ENCODE results near the gene C18orf63. TPM values are rescaled to one million over a fixed set of nuclear protein-coding genes. Genes with fewer than 3 reads are reported as not detected.

The C18orf63 gene
- total RNA-seq, 1 experiment from 2014 or later = not detected

DNA sequence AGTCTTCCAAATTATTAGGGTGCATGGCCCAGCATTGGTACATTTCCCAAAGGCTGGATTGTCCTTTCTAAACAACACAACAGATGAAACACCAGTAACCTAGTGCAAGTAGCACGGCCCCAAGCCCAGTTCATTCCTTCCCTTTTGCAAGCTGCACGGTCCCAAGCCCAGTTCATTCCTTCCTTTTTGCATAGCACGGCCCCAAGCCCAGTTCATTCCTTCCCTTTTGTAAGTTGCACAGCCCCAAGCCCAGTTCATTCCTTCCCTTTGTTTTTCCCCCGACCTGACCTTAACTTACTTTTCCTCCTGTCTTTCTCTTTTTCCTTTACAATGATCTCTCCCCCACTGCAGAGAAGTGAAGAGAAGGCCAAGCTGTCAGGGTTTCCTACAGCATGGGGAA is 60.9 kb downstream of the C18orf63 start:
- TF ChIP-seq, protein P1, sequence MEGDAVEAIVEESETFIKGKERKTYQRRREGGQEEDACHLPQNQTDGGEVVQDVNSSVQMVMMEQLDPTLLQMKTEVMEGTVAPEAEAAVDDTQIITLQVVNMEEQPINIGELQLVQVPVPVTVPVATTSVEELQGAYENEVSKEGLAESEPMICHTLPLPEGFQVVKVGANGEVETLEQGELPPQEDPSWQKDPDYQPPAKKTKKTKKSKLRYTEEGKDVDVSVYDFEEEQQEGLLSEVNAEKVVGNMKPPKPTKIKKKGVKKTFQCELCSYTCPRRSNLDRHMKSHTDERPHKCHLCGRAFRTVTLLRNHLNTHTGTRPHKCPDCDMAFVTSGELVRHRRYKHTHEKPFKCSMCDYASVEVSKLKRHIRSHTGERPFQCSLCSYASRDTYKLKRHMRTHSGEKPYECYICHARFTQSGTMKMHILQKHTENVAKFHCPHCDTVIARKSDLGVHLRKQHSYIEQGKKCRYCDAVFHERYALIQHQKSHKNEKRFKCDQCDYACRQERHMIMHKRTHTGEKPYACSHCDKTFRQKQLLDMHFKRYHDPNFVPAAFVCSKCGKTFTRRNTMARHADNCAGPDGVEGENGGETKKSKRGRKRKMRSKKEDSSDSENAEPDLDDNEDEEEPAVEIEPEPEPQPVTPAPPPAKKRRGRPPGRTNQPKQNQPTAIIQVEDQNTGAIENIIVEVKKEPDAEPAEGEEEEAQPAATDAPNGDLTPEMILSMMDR (IDR thresholded peaks at IDR 0.05; ENCODE audit: unreplicated experiment) = no peak
- Mint-ChIP-seq H3K4me1 (ENCODE audit: low read depth, unreplicated experiment) (peaks cover 7% of the 10 kb centered on the region), H3K4me3 (ENCODE audit: low read depth, unreplicated experiment) (no peak overlapping the region), H3K27ac (ENCODE audit: unreplicated experiment) (no peak overlapping the region), H3K9me3 (ENCODE audit: low read depth, unreplicated experiment) (no peaks in the 10 kb centered on the region), H3K27me3 (ENCODE audit: unreplicated experiment) (peaks cover 28% of the 10 kb centered on the region), H3K36me3 (ENCODE audit: insufficient read depth, unreplicated experiment) (no peaks in the 10 kb centered on the region)
- DNase-seq = no peak
- BruUV-seq (replicated peaks) = no TSS peak
- intact Hi-C loops (cut with micrococcal nuclease; ENCODE audit: unreplicated experiment) = no loop called here
- CTCF ChIA-PET = interaction anchor here (1.5 kb wide), 1 partner anchor 117 kb away, joined by 3 read pairs; no protein-coding TSS in a partner anchor

DNA sequence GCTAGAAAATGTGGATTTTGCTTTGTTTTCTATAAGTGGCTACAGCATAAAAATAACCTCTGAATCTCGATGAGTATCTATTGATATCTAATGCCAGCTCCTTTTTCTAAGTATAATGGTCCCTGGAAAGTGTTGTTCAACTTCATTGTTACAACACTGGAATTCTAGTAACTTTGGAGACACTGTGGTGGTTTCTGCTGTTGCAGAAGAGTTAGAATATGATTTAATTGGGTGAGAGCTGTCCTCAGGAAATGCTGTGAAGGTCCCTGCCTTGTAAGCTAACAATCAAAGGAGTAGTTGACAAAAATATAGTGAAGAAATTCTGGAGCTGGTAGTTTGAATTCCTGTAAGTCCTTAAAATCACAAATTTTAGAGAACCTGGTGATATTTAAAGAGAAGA is 62.1 kb downstream of the C18orf63 start:
- no peaks in the 10 kb centered on the region for H3K36me3 Mint-ChIP-seq (ENCODE audit: insufficient read depth, unreplicated experiment)
- no peaks in the 10 kb centered on the region for H3K9me3 Mint-ChIP-seq (ENCODE audit: low read depth, unreplicated experiment)
- no peak overlapping the region for H3K27ac Mint-ChIP-seq (ENCODE audit: unreplicated experiment)
- H3K4me1 Mint-ChIP-seq (ENCODE audit: low read depth, unreplicated experiment) = peaks cover 7% of the 10 kb centered on the region
- H3K4me3 Mint-ChIP-seq (ENCODE audit: low read depth, unreplicated experiment) = no peak overlapping the region
- CTCF ChIA-PET = interaction anchor here (0.6 kb wide), 1 partner anchor 360 kb away, joined by 8 read pairs; no protein-coding TSS in a partner anchor
- BruUV-seq (replicated peaks) = no TSS peak
- intact Hi-C loops (cut with micrococcal nuclease; ENCODE audit: unreplicated experiment) = no loop called here
- TF ChIP-seq, protein P1 (IDR thresholded peaks at IDR 0.05; ENCODE audit: unreplicated experiment) = no peak
- no peak for DNase-seq
- peaks cover 24% of the 10 kb centered on the region for H3K27me3 Mint-ChIP-seq (ENCODE audit: unreplicated experiment)

DNA sequence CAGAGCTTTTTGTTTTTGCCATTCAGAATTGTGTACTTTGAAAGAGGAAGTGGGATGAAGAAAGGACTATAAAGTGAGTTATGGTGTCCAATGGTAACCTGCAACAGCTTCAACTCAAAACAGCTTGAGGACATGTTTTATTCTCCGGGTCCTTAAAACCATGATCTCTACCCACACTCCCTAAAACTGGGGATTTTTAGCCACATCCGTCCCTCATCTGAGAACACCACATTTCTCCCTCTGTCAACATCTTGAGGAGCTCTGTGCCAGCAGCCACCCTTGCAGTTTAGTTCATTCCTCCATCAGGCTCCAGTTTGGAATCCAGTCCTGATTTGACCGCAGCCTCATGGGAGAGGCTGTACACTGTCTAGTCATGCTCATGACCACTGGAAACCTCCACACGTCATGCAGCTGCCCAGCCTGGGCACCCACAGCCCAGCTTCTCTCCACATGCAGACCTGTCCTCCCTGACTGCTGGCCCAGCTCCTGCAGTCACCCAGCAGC is 62.6 kb downstream of the C18orf63 start:
- no peak for DNase-seq
- H3K27ac Mint-ChIP-seq (ENCODE audit: unreplicated experiment) = no peak overlapping the region
- H3K36me3 Mint-ChIP-seq (ENCODE audit: insufficient read depth, unreplicated experiment) = no peaks in the 10 kb centered on the region
- intact Hi-C loops (cut with micrococcal nuclease; ENCODE audit: unreplicated experiment) = no loop called here
- H3K4me1 Mint-ChIP-seq (ENCODE audit: low read depth, unreplicated experiment) = peaks cover 7% of the 10 kb centered on the region
- CTCF ChIA-PET = interaction anchor here (0.6 to 1.4 kb wide), 2 partner anchors 15 to 360 kb away, joined by 3 to 8 read pairs; no protein-coding TSS in a partner anchor
- peaks cover 24% of the 10 kb centered on the region for H3K27me3 Mint-ChIP-seq (ENCODE audit: unreplicated experiment)
- no peaks in the 10 kb centered on the region for H3K9me3 Mint-ChIP-seq (ENCODE audit: low read depth, unreplicated experiment)
- TF ChIP-seq, protein P1 (IDR thresholded peaks at IDR 0.05; ENCODE audit: unreplicated experiment) = no peak
- no peak overlapping the region for H3K4me3 Mint-ChIP-seq (ENCODE audit: low read depth, unreplicated experiment)
- no TSS peak for BruUV-seq (replicated peaks)

DNA sequence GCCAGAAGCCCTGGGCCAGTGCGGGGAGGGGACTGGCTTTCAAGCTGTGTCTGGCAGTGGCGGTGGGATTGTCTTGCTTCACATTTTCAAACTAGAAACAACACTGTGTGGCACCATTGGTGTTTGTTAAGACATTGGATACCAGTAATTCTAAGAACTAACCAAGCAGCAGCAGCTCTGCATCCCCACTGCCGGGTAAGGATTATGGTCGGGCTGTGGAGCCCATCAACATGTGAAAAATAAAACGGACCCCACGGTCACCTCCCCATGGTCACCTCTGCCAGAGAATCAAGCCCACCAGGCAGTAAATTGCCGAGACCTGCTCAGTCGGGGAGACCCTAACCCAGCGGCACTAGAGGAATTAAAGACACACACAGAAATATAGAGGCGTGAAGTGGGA is 65.3 kb downstream of the C18orf63 start:
- CTCF ChIA-PET = no interaction called here
- peaks cover 2% of the 10 kb centered on the region for H3K4me1 Mint-ChIP-seq (ENCODE audit: low read depth, unreplicated experiment)

More for the DNA sequence above, 65.3 kb downstream of the C18orf63 start:
- TF ChIP-seq, protein P1 (IDR thresholded peaks at IDR 0.05; ENCODE audit: unreplicated experiment) = no peak
- intact Hi-C loops (cut with micrococcal nuclease; ENCODE audit: unreplicated experiment) = no loop called here
- BruUV-seq (replicated peaks) = no TSS peak
- no peaks in the 10 kb centered on the region for H3K9me3 Mint-ChIP-seq (ENCODE audit: low read depth, unreplicated experiment)
- H3K36me3 Mint-ChIP-seq (ENCODE audit: insufficient read depth, unreplicated experiment) = no peaks in the 10 kb centered on the region
- H3K27ac Mint-ChIP-seq (ENCODE audit: unreplicated experiment) = no peak overlapping the region
- DNase-seq = no peak
- peaks cover 41% of the 10 kb centered on the region for H3K27me3 Mint-ChIP-seq (ENCODE audit: unreplicated experiment)
- H3K4me3 Mint-ChIP-seq (ENCODE audit: low read depth, unreplicated experiment) = no peak overlapping the region

Measured in Calu3 (cell line).